Measurements from ENCODE around the gene EVA1B.

DNA sequence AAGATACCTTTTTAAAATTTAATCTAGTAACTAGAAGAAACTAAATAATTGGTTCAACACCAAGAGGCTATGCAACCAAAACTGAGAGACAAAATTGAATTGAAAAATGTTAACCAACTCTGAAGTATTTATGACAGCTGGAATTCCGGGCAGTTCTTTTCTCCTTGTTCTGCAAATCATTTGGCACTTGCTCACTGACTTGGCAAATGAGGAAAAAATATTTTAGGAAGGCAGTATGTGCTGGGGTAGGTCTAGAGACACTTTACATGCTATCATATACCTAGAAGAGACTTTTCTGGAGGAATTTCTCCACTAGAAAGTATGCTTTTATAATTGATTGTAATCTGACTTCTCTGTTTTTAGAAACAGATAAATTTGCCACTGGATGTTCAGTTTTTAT is 39.4 kb downstream of the EVA1B start:
- TF ChIP-seq, protein P1, sequence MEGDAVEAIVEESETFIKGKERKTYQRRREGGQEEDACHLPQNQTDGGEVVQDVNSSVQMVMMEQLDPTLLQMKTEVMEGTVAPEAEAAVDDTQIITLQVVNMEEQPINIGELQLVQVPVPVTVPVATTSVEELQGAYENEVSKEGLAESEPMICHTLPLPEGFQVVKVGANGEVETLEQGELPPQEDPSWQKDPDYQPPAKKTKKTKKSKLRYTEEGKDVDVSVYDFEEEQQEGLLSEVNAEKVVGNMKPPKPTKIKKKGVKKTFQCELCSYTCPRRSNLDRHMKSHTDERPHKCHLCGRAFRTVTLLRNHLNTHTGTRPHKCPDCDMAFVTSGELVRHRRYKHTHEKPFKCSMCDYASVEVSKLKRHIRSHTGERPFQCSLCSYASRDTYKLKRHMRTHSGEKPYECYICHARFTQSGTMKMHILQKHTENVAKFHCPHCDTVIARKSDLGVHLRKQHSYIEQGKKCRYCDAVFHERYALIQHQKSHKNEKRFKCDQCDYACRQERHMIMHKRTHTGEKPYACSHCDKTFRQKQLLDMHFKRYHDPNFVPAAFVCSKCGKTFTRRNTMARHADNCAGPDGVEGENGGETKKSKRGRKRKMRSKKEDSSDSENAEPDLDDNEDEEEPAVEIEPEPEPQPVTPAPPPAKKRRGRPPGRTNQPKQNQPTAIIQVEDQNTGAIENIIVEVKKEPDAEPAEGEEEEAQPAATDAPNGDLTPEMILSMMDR (IDR thresholded peaks at IDR 0.05), result no peak
- no peak for TF ChIP-seq EZH2 (IDR thresholded peaks at IDR 0.05; ENCODE audit: borderline replicate concordance, insufficient read depth, low read depth, low read length, poor library complexity, severe bottlenecking)

All from B cell (primary cell).